Activated naive CD4-positive, alpha-beta T cell treated with anti-CD3 and anti-CD28 coated beads, Interleukin-2, amount 50 U/mL, for 24 hours (primary cell): ENCODE data around the gene KLHL21.
"Not testable (repeated sequence)": the region's sequence is repeated elsewhere in the genome, so short reads cannot be mapped to it uniquely, and the experiment has no call there.

Experiments used
- H3K27ac Mint-ChIP-seq: one replicate; pipeline ENCODE4 v1.8.0; 2021; ENCODE audit warnings: mild to moderate bottlenecking, mixed read lengths
- H3K27me3 Mint-ChIP-seq: one replicate; pipeline ENCODE4 v1.8.0; 2021; ENCODE audit warnings: mixed read lengths
- H3K36me3 Mint-ChIP-seq: one replicate; pipeline ENCODE4 v1.8.0; 2021; ENCODE audit warnings: mixed read lengths
- H3K4me1 Mint-ChIP-seq: one replicate; pipeline ENCODE4 v1.8.0; 2021; ENCODE audit warnings: mixed read lengths
- H3K4me3 Mint-ChIP-seq: one replicate; pipeline ENCODE4 v1.8.0; 2021; ENCODE audit warnings: mild to moderate bottlenecking, mixed read lengths
- H3K9me3 Mint-ChIP-seq: one replicate; pipeline ENCODE4 v1.8.0; 2021; ENCODE audit warnings: mixed read lengths

KLHL21 gene, protein sequence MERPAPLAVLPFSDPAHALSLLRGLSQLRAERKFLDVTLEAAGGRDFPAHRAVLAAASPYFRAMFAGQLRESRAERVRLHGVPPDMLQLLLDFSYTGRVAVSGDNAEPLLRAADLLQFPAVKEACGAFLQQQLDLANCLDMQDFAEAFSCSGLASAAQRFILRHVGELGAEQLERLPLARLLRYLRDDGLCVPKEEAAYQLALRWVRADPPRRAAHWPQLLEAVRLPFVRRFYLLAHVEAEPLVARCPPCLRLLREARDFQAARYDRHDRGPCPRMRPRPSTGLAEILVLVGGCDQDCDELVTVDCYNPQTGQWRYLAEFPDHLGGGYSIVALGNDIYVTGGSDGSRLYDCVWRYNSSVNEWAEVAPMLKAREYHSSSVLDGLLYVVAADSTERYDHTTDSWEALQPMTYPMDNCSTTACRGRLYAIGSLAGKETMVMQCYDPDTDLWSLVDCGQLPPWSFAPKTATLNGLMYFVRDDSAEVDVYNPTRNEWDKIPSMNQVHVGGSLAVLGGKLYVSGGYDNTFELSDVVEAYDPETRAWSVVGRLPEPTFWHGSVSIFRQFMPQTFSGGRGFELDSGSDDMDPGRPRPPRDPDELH

DNA sequence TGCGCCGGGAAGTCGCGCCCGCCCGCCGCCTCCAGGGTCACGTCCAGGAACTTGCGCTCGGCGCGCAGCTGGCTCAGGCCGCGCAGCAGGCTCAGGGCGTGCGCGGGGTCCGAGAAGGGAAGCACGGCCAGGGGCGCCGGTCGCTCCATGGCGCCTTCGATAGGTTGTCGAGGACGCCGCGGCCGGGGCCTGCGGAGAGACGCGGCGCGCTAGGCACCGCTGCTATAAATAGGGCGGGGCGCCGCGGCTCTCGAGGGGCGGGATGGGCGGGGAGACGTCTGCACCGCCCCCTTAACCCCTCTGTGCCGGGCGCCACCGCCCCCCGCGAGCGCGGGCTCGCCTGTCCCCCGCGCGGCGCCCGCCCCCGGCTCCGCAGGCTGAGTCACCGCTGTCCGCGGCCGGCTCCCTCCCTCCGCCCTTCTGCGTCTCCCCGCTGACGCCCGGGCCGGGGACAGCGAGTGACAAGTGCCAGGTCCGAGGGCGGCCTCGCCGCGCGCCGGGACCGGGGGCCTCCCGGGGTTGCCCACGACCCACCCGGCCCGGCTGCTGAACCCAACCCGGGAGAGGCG, at the start of gene KLHL21:
TSS of gene KLHL21 (minus strand) at position 201 of the 569 bp plus-strand sequence. CDS start at position 149, 52 bp downstream.
- peak within 1 kb of the TSS; percentile 99 for H3K27ac Mint-ChIP-seq
- H3K4me1 Mint-ChIP-seq, result peaks cover 31% of the 10 kb centered on the region
- peak within 1 kb of the TSS; percentile 100 for H3K4me3 Mint-ChIP-seq
- H3K9me3 Mint-ChIP-seq, result no peaks in the 10 kb centered on the region
- H3K36me3 Mint-ChIP-seq, result peaks cover 12% of the 10 kb centered on the region
- H3K27me3 Mint-ChIP-seq, result no peaks in the 10 kb centered on the region

- Mint-ChIP-seq H3K27ac (no peak overlapping the region), H3K4me1 (no peaks in the 10 kb centered on the region), H3K27me3 (no peaks in the 10 kb centered on the region), H3K4me3 (no peak overlapping the region), H3K9me3 (no peaks in the 10 kb centered on the region), H3K36me3 (peaks cover 3% of the 10 kb centered on the region)
These were observed 49.2 kb upstream of the KLHL21 start for GRCh38 chr1:6651909-6652308.

- H3K27me3 Mint-ChIP-seq, result no peaks in the 10 kb centered on the region
- peaks cover 4% of the 10 kb centered on the region for H3K4me1 Mint-ChIP-seq
- H3K9me3 Mint-ChIP-seq, result no peaks in the 10 kb centered on the region
- H3K4me3 Mint-ChIP-seq, result no peak overlapping the region
- H3K27ac Mint-ChIP-seq, result no peak overlapping the region
- peaks cover 3% of the 10 kb centered on the region for H3K36me3 Mint-ChIP-seq
These were observed 45.9 kb upstream of the KLHL21 start for GRCh38 chr1:6648556-6648955.

- Mint-ChIP-seq H3K9me3 (no peaks in the 10 kb centered on the region), H3K27ac (no peak overlapping the region), H3K4me1 (peaks cover 4% of the 10 kb centered on the region), H3K27me3 (no peaks in the 10 kb centered on the region), H3K4me3 (no peak overlapping the region), H3K36me3 (peaks cover 8% of the 10 kb centered on the region)
These were observed 44.0 kb upstream of the KLHL21 start for GRCh38 chr1:6646499-6647148.

DNA sequence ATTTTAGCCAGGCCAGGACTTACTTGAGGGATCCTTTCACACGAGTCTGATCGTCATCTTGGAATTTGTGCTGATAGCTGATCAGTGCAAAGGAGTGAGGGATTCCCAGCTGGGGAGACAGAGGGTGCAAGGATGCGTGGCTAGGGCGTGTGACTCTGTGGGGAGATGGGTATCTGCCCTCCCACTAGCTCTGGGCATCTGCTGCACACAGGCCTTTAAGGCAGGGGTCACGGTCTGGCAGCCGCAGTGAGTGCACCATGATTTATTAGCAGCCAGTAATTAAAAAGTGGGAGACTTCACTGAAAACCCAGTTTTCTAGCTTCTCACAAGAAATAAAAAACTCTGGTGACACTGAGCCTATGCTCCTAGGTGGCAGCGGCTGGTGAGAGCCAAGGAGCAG, 42.3 kb upstream of the KLHL21 start:
- H3K36me3 Mint-ChIP-seq, result peaks cover 8% of the 10 kb centered on the region
- no peaks in the 10 kb centered on the region for H3K27me3 Mint-ChIP-seq
- no peak overlapping the region for H3K27ac Mint-ChIP-seq
- H3K4me3 Mint-ChIP-seq, result no peak overlapping the region
- H3K9me3 Mint-ChIP-seq, result no peaks in the 10 kb centered on the region
- peaks cover 4% of the 10 kb centered on the region for H3K4me1 Mint-ChIP-seq

DNA sequence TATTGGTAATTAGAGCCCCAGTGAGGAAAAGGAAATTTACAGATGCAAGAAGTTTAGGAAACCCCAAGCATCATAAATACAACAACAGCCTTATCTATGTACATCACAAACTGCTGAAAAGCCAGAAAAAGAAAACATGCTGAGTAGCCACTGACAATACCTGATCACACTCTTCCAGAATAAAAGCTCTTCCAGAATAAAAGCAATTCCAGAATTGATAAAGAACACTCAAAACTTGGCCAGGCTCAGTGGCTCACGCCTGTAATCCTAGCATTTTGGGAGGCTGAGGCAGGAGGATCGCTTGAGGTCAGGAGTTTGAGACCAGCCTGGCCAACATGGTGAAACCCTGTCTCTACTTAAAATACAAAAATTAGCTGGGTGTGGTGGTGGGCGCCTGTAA, 38.2 kb upstream of the KLHL21 start:
- H3K4me1 Mint-ChIP-seq, H3K9me3 Mint-ChIP-seq, H3K27ac Mint-ChIP-seq, H3K27me3 Mint-ChIP-seq, H3K4me3 Mint-ChIP-seq: not testable (repeated sequence)
- H3K36me3 Mint-ChIP-seq, result peaks cover 10% of the 10 kb centered on the region

- Mint-ChIP-seq H3K4me1 (no peaks in the 10 kb centered on the region), H3K27me3 (no peaks in the 10 kb centered on the region), H3K27ac (no peak overlapping the region), H3K4me3 (no peak overlapping the region), H3K9me3 (no peaks in the 10 kb centered on the region), H3K36me3 (peaks cover 10% of the 10 kb centered on the region)
These were observed 35.6 kb upstream of the KLHL21 start for GRCh38 chr1:6638226-6638625.

GRCh38 chr1:6637770-6638169, 35.1 kb upstream of the KLHL21 start:
- Mint-ChIP-seq H3K4me1 (no peaks in the 10 kb centered on the region), H3K27me3 (no peaks in the 10 kb centered on the region), H3K4me3 (no peak overlapping the region), H3K36me3 (peaks cover 8% of the 10 kb centered on the region), H3K9me3 (no peaks in the 10 kb centered on the region), H3K27ac (no peak overlapping the region)

- H3K4me3 Mint-ChIP-seq, H3K27ac Mint-ChIP-seq, H3K36me3 Mint-ChIP-seq, H3K4me1 Mint-ChIP-seq, H3K9me3 Mint-ChIP-seq, H3K27me3 Mint-ChIP-seq: not testable (repeated sequence)
These were observed 34.1 kb upstream of the KLHL21 start for GRCh38 chr1:6636778-6637177.

- H3K27me3 Mint-ChIP-seq, result no peaks in the 10 kb centered on the region
- no peak overlapping the region for H3K27ac Mint-ChIP-seq
- H3K4me3 Mint-ChIP-seq, result no peak overlapping the region
- no peaks in the 10 kb centered on the region for H3K4me1 Mint-ChIP-seq
- peaks cover 2% of the 10 kb centered on the region for H3K36me3 Mint-ChIP-seq
- no peaks in the 10 kb centered on the region for H3K9me3 Mint-ChIP-seq
These were observed 33.5 kb upstream of the KLHL21 start for GRCh38 chr1:6635910-6636760.

- H3K4me3 Mint-ChIP-seq, result no peak overlapping the region
- H3K27ac Mint-ChIP-seq, result no peak overlapping the region
- H3K4me1 Mint-ChIP-seq, result no peaks in the 10 kb centered on the region
- H3K36me3 Mint-ChIP-seq, result peaks cover 2% of the 10 kb centered on the region
- no peaks in the 10 kb centered on the region for H3K9me3 Mint-ChIP-seq
- no peaks in the 10 kb centered on the region for H3K27me3 Mint-ChIP-seq
These were observed 32.7 kb upstream of the KLHL21 start for GRCh38 chr1:6635161-6635909.

DNA sequence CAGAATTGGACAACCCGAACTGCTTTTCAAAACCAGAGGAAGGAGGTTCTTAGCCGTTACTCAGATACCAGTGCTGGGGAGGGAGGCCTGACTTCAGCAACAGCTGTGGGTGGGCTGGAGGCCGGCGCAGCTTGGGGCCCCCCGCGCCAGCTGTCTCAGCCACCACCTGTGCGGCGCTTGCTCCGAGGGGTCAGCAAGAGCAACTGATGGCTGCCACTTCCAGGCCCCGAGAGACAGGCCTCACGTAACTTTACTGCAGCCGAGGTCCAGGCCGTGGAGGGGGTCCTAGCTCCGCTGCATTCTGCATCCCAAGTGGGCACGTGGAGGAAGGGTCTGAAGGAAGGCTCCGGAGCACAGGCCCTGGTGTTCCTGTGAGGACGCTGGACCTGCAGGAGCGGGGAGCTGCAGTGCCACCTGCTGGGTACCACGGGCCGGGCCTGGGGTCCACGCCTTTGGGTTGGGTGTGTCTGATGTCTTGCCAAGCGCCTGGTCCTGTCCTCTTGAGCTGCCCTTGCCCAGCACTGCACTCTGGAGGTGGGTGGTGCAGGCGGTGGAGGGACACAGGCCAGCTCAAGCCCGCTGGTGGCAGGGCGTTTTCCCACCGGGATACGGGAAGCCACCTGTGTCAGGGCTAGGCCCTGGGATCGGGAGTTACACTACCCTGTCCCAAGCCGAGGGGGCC, 31.8 kb upstream of the KLHL21 start:
- H3K27me3 Mint-ChIP-seq, result no peaks in the 10 kb centered on the region
- H3K4me1 Mint-ChIP-seq, result peaks cover 4% of the 10 kb centered on the region
- H3K4me3 Mint-ChIP-seq, result no peak overlapping the region
- no peaks in the 10 kb centered on the region for H3K9me3 Mint-ChIP-seq
- no peaks in the 10 kb centered on the region for H3K36me3 Mint-ChIP-seq
- no peak overlapping the region for H3K27ac Mint-ChIP-seq

DNA sequence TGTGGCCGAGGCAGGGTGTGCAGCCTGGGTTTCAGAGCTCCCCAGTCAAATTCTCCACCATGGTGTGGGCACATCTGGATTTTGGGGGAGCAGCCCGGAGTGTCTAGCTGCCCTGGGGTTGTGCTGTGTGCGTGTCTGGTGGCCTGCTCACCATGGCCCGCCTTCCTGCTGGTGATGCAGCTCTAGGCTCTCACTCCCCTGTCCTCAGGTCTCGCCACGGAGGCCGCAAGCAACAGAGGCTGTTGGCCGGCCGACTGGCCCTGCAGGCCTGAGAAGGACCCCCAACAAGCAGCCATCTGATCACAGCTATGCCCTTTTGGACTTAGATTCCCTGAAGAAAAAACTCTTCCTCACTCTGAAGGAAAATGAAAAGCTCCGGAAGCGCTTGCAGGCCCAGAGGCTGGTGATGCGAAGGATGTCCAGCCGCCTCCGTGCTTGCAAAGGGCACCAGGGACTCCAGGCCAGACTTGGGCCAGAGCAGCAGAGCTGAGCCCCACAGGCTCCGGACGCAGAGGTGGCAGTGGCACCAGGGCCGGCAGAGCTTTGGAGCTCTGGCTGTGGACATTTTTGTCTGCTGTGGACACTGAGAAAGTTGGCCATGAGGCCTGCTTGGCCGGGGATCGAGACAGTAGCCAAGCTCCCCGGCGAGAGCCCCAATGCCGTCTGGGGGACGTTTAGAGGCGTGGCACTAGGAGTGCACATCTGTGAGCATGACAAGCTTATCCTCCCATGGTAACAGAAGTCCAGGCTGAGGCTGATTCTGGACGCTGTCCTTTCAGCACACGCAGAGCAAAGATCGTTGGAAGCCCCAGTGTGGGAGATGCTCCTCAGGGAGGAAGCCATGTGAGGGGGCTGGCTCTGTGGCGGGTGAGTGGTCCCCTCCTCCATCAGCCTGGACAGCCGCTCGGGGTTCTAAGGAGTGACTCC, 30.2 kb upstream of the KLHL21 start:
- no peaks in the 10 kb centered on the region for H3K9me3 Mint-ChIP-seq
- no peak overlapping the region for H3K4me3 Mint-ChIP-seq
- no peaks in the 10 kb centered on the region for H3K27me3 Mint-ChIP-seq
- H3K36me3 Mint-ChIP-seq, result peaks cover 1% of the 10 kb centered on the region
- peak overlapping the region; percentile 30 for H3K27ac Mint-ChIP-seq
- peaks cover 10% of the 10 kb centered on the region for H3K4me1 Mint-ChIP-seq
